K562 (cell line): ENCODE results near the gene EFCAB13.

Source experiments
- ATF2 ChIP-seq: sonication (generic); formaldehyde crosslinking; IDR thresholded peaks from 2 replicates; pipeline ENCODE4 v1.8.1; 2022; ENCODE audit warnings: missing genetic modification reagents
- CEBPB ChIP-seq: fragments of 450-650 bp; IDR thresholded peaks from 2 replicates; pipeline ENCODE4 v1.6.1; 2016; ENCODE audit warnings: missing genetic modification characterization, missing compliant biosample characterization
- CTCF ChIP-seq, 3 experiments: IDR thresholded peaks in 2 of 3; conservative IDR thresholded peaks in 1 of 3; 2 replicates each; pipeline ENCODE4 v1.5.1; 2011 to 2012; ENCODE audit warnings: low read length in 3 of 3, mild to moderate bottlenecking in 3 of 3, control low read depth in 2 of 3, improper control_type of control experiment in 1 of 3, inconsistent platforms in 1 of 3, low read depth in 1 of 3, mixed read lengths in 1 of 3, moderate library complexity in 1 of 3; ENCODE audit not compliant: insufficient read depth in 2 of 3
- FOXO4 ChIP-seq: fragments of 450-650 bp; formaldehyde crosslinking; IDR thresholded peaks from 2 replicates; pipeline ENCODE4 v1.4.0; 2020; ENCODE audit warnings: mild to moderate bottlenecking, moderate library complexity
- NONO ChIP-seq, 2 experiments: fragments of 200-400 bp in 1 of 2; fragments of 450-650 bp in 1 of 2; formaldehyde crosslinking in 1 of 2; IDR thresholded peaks; 2 replicates each; pipeline ENCODE4 v1.6.1; 2017; ENCODE audit warnings: low read depth in 2 of 2, mild to moderate bottlenecking in 2 of 2, moderate library complexity in 2 of 2, low read length in 1 of 2
- PHTF2 ChIP-seq: fragments of 250-450 bp; sonication (Bioruptor Pico); IDR thresholded peaks from 2 replicates; pipeline ENCODE4 v1.5.0; 2021; ENCODE audit warnings: mild to moderate bottlenecking
- POLR2A ChIP-seq: fragments of 450-650 bp; conservative IDR thresholded peaks from 2 replicates; pipeline ENCODE4 v1.6.1; 2016
- RAD21 ChIP-seq, 2 experiments: fragments of 250-450 bp in 1 of 2; fragments of 450-650 bp in 1 of 2; sonication (Bioruptor Pico) in 1 of 2; formaldehyde crosslinking in 1 of 2; IDR thresholded peaks in 1 of 2; conservative IDR thresholded peaks in 1 of 2; 2 replicates each; pipeline versions ENCODE4 v1.4.0 to v1.8.0; 2020 to 2022; ENCODE audit warnings: mild to moderate bottlenecking in 2 of 2, moderate library complexity in 1 of 2
- ZNF583 ChIP-seq: fragments of 250-450 bp; sonication (Bioruptor Pico); IDR thresholded peaks from 2 replicates; pipeline ENCODE4 v1.4.0; 2020
- ZNF586 ChIP-seq: fragments of 450-650 bp; formaldehyde crosslinking; conservative IDR thresholded peaks from 2 replicates; pipeline ENCODE4 v1.4.0; 2020; ENCODE audit warnings: mild to moderate bottlenecking, moderate library complexity
- TF ChIP-seq, protein P1 (sequence below), 2 experiments: fragments of 450-650 bp in 1 of 2; sonication (generic) in 1 of 2; formaldehyde crosslinking in 1 of 2; IDR thresholded peaks in 1 of 2; conservative IDR thresholded peaks in 1 of 2; 2 replicates each; pipeline versions ENCODE4 v1.6.1 to v1.8.1; 2016 to 2023; ENCODE audit warnings: mild to moderate bottlenecking in 2 of 2, moderate library complexity in 2 of 2, inconsistent platforms in 1 of 2, missing genetic modification reagents in 1 of 2
- TF ChIP-seq, protein P2 (sequence below): sonication (generic); formaldehyde crosslinking; IDR thresholded peaks from 2 replicates; pipeline ENCODE4 v1.8.1; 2023; ENCODE audit warnings: mild to moderate bottlenecking, missing genetic modification reagents

DNA sequence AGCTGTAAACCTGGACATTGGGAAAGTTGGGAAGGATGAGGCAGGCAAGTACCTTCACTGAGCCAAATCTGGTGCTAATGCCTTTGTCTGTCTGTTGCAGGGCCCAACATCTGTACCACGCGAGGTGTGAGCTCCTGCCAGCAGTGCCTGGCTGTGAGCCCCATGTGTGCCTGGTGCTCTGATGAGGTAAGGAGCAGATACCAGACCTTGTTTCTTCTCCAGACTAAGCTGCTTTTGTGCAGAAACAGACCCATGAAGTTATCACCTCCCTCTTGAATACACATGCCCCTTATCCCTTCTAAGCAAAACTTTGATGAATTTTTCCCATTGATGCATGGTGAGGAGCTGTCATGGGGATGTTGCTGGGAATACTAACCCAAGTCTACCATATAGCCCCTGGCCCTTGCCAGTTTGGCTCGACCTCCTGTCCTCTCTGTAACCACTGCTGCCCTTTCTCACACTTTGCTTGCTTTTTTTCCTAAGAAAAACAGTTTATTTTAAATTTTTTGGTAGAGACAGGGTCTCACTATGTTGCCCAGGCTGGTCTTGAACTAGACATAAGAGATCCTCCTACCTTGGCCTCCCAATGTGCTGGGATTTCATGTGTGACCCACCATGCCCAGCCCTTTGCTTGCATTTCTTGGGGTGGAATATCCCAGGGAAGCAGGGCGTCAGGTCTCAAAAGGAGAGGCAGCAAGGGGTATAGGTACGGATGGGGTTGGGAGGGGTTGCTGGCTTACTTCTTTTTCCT is 49.3 kb upstream of the EFCAB13 start:
- no peak for TF ChIP-seq NONO (IDR thresholded peaks at IDR 0.05; ENCODE audit: low read depth in 2 of 2, low read length in 1 of 2)
- TF ChIP-seq ATF2: no peak
- no peak for TF ChIP-seq RAD21 (CRISPR knock-in tag; conservative IDR thresholded peaks at IDR 0.05 in 1 of 2, IDR thresholded peaks at IDR 0.05 in 1 of 2)
- TF ChIP-seq FOXO4 (CRISPR knock-in tag): no peak
- TF ChIP-seq ZNF583: no peak
- TF ChIP-seq, protein P1, sequence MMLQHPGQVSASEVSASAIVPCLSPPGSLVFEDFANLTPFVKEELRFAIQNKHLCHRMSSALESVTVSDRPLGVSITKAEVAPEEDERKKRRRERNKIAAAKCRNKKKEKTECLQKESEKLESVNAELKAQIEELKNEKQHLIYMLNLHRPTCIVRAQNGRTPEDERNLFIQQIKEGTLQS (IDR thresholded peaks at IDR 0.05): no peak
- TF ChIP-seq, protein P1 (CRISPR knock-in tag; conservative IDR thresholded peaks at IDR 0.05): no peak
- no peak for TF ChIP-seq PHTF2
- no peak for TF ChIP-seq CTCF (IDR thresholded peaks at IDR 0.05 in 2 of 3, conservative IDR thresholded peaks at IDR 0.05 in 1 of 3; ENCODE audit: insufficient read depth in 2 of 3, low read depth in 1 of 3, low read length in 3 of 3)
- TF ChIP-seq CEBPB (tag): no peak
- TF ChIP-seq, protein P2, sequence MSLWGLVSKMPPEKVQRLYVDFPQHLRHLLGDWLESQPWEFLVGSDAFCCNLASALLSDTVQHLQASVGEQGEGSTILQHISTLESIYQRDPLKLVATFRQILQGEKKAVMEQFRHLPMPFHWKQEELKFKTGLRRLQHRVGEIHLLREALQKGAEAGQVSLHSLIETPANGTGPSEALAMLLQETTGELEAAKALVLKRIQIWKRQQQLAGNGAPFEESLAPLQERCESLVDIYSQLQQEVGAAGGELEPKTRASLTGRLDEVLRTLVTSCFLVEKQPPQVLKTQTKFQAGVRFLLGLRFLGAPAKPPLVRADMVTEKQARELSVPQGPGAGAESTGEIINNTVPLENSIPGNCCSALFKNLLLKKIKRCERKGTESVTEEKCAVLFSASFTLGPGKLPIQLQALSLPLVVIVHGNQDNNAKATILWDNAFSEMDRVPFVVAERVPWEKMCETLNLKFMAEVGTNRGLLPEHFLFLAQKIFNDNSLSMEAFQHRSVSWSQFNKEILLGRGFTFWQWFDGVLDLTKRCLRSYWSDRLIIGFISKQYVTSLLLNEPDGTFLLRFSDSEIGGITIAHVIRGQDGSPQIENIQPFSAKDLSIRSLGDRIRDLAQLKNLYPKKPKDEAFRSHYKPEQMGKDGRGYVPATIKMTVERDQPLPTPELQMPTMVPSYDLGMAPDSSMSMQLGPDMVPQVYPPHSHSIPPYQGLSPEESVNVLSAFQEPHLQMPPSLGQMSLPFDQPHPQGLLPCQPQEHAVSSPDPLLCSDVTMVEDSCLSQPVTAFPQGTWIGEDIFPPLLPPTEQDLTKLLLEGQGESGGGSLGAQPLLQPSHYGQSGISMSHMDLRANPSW (CRISPR knock-in tag): no peak
- no peak for TF ChIP-seq POLR2A
- no peak for TF ChIP-seq ZNF586
